ENCODE data around the gene KLF9.

- no peak for TF ChIP-seq CTCF (IDR thresholded peaks at IDR 0.05)
- no peak for TF ChIP-seq ZFX (IDR thresholded peaks at IDR 0.05; ENCODE audit: borderline replicate concordance)
Measured at GRCh38 chr9:70411121-70411929, 3.1 kb downstream of the KLF9 start.
